GM18867 (cell line): ENCODE data around the gene ORM1.

Experiments
- ATAC-seq: cut with Tn5 transposase; IDR thresholded peaks from one replicate; pipeline ENCODE4 v1.9.1; 2021; ENCODE audit warnings: mild to moderate bottlenecking, moderate library complexity; ENCODE audit not compliant: unreplicated experiment

The ORM1 gene

DNA sequence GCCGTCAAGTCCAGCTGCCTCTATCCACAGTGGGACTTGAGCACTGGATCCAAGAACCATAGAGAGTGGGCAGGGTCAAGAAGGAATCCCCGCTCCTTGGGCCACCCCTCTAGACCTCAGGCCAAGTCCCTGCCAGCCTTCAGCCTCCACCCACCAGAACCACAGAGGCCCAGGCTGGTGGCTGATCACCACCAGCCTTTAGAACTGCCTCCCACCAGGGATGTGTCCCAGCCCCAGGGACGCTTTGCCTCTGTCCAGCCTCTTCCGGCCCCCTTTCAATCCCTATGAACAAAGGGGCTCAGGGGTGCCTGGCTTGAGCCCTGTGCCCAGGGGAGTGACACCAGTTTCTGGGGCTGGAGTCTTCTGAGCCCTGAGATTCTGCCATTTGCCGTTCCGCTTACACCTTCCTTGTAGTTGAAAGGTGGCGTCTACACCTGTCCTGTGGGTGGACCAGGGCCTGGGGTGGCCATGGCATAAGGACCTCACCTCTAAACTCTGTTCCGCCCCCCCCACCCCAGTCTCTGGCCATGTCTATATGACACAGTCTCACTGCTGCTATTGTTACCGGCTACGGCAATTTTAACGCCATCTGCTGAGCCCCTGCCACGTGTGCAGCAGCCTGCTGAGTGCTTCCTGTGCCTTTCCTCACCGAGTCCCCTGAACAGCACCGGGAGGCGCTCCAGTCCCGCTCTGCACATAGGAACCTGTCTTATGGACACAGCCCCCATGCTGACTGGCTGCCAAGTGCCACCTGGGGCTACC is 35.7 kb upstream of the ORM1 start:
- no peak for ATAC-seq

GRCh38 chr9:114287763-114288192 is 35.1 kb upstream of the ORM1 start:
- ATAC-seq: no peak

DNA sequence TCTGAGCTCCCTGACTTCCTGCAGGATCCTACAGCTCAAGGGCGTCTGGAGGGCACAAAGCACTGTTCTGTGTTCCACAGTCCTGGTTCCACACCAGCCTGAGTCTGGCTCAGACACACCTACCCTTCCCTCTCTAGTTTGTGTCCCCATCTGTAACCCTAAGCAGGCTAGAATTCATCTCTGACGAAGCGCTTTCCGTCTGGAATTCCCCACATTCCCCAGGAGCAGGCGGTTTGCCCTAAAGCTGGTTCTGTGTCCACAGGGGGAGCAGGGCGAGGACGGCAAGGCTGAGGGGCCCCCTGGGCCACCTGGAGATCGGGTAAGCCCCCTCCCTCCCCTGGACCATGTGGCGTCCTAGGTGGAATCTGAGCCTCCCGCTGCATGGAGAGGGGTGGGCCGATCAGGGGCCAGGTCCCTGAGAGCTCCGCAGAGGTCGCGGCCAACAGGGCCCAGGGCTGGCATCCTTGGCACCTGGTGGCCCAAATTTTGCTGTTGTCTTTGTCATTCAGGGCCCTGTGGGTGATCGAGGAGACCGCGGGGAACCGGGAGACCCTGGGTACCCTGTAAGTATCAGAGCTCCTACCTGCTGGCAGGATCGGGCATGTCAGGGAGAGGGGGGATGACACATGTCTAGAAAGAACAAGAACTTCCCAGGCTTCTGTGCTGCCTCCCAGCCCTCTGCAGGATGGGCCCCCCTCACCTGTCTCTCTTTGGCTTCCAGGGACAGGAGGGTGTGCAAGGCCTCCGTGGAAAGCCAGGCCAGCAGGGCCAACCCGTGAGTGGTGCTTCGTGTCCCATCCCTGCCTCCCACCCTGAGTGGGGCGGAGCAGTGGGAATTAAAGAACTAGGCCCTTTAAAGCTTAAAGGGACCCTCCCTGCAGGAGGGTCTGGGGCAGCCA is 34.5 kb upstream of the ORM1 start:
- ATAC-seq: no peak

- no peak for ATAC-seq
Measured at GRCh38 chr9:114289106-114289505, 33.8 kb upstream of the ORM1 start.

DNA sequence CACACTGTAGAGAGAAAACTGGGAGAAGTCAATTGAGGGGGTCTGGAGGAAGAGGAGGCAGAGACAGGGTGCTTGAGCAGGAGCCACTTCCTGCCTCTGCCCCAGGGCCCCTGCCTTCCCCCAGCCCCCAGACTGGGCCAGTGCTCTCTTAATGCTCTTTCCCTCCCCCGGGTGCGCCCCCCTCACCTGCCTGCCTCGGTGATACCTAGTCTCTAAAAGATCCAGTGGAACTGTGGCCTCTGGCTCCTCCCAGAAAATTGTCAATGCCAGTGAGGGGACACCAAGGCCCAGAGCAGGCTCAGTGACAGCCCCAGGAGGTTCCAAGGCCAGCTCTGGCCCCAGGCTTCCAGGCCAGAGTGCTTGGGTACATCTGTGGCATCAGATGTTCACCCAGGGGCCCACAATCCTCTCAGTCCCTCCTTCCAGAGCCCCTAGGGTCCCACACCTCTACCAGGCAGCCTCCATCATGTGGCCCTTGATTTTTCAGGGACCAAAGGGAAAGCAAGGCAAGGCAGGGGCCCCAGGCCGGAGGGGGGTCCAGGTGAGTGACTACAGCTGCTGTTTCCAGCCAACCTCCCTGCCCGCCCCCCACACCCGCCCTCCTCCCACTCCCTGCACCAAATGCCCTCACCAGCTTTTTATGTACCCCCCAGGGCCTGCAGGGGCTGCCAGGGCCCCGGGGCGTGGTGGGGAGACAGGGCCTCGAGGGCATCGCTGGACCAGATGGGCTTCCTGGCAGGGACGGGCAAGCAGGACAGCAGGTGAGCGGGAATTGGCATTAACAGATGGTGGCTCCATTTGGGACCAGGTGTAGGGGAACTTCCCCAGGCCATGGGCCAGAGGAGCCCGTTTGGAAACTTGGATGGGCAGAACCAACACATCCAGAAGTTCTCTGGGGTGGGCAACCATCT is 33.1 kb upstream of the ORM1 start:
- no peak for ATAC-seq

DNA sequence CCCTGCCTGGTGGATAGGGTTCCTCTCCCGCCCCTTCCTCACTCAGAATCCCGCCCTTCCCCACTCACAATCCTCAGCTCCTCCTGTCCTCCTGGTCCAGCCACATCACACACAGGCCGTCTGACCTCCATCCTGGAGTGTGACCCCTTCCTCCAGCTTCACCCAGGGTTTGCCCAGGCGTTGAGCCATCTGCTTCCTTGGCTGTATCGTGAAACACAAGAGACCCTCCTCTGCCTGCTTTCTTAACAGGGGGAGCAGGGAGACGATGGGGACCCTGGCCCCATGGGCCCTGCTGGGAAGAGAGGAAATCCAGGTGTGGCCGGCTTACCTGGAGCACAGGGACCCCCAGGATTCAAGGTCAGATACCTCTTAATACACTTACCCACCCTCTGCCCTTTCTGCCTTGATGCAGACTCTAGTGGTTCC is 32.3 kb upstream of the ORM1 start:
- no peak for ATAC-seq

DNA sequence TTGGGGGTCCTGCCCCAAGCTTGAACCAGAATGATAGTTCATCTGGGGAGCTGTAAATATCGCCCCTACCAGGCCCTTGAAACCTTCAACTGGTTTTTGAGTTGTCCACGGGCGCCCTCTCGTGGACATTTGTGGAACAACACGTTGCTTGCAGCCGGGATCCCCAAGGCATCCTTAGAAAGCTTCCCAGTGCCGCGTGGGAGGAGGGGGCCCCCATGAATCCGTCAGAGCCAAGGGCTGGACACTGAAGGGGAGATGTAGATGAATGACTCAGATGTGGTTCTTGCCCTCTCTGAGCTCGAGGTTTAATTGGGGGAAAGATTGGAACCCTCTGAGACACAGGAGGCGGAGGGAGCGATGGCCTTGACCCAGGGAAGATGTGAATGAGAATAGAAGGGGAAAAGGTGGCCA is 31.8 kb upstream of the ORM1 start:
- no peak for ATAC-seq

DNA sequence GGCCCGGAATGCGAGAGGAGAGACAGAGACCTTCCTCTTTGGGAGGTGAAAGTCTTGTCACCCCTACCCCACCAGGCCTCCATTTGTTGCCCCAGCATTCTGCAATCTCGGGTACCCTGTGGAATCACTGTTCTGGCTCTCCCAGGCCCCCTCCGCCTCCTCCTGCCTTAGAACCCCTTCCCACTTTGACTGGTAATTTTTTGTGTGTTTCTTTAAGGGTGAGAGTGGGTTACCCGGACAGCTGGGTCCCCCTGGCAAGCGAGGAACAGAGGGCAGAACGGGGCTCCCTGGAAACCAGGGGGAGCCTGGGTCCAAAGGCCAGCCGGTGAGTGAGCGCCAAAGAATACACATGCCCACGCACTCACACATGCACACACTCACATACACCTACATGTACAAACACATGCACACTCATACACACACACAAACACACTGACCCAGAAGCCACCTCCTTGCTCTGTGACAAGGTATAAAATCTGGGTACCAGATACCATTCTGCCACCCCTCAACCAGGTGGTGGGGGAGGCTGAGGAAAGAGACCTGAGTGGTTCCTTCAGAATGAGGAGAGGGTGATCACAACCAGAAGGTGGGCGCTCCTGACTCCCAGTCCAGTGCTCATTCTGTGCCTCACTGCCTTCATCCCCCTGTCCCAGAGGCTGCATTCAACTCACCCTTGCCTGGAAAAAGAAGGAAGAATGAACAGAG is 30.9 kb upstream of the ORM1 start:
- ATAC-seq: no peak

DNA sequence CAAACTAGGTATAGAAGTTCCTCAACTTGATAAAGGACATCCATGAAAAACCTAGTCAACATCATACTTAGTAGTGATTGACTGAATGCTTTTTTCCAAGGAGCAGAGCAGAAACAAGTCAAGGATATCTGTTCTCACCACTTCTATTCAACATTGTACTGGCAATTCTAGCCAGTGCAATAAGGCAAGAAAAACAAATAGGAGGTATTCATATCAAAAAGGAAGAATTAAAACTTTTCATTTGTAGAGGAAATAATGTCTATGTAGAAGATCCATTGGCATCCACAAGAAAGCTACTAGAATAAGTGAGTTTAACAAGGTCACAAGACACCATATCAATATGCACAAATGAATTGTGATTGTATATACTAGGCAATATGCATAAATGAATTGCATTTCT is 28.2 kb upstream of the ORM1 start:
- no peak for ATAC-seq

DNA sequence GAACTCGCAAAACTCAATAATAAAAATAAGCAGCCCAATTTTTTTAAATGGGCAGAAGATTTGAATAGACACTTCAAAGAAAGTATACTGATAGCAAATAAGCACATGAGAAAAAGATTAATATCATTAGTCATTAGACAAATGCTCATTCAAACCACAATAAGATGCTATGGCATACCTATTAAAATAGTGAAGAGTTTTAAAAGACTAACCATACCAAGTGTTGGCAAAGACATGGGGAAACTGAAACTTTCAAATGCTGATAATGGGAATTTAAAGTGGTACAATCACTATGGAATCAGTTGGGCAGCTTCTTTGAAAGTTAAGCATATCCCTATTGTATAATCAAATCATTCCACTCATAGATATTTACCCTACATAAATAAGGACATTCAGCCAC is 26.6 kb upstream of the ORM1 start:
- ATAC-seq: no peak

GRCh38 chr9:114299286-114300152 is 23.4 kb upstream of the ORM1 start:
- no peak for ATAC-seq

- ATAC-seq: no peak
Measured at GRCh38 chr9:114300153-114300845, 22.6 kb upstream of the ORM1 start.

DNA sequence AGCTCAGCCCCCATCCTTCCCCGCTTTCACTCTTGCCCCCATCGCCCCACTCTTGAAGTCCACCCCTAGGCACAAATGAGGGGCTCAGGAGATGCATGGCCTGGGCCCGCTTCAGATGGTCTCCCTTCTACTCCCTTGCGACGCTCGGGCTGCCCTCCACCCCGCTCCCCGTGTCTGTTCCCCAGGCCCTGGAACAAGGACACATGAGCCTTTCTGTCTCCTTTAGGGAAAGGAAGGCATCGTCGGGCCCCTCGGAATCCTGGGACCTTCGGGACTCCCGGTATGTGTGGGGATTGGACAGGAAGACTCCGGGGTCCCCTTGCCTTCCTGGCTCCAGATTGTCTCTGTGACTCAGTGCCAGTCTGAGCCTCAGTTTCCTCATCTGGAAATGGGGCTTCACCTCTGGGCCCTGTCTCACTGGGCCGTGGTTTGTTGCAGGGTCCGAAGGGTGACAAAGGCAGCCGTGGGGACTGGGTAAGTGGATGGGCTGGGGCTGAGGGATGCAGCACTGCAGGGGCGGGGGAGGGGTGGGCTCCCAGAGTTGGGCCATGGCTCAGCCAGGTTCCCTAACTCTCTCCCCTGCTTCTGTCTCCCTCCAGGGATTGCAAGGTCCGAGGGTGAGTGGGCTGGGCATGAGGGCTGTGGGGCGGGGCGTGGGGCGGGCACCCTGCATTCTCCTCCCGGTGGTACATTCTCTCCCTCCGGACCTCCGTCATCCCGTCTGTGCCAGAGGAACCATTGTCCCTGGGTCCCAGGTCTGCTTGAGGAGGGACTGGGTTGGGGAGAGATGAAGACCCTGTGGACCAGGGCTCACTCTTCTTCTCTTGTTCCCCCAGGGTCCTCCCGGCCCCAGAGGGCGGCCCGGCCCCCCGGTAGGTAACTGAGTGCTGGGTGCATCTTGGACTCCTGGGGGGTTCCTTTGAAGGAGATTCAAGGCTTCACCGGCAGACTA is 21.8 kb upstream of the ORM1 start:
- ATAC-seq: no peak

DNA sequence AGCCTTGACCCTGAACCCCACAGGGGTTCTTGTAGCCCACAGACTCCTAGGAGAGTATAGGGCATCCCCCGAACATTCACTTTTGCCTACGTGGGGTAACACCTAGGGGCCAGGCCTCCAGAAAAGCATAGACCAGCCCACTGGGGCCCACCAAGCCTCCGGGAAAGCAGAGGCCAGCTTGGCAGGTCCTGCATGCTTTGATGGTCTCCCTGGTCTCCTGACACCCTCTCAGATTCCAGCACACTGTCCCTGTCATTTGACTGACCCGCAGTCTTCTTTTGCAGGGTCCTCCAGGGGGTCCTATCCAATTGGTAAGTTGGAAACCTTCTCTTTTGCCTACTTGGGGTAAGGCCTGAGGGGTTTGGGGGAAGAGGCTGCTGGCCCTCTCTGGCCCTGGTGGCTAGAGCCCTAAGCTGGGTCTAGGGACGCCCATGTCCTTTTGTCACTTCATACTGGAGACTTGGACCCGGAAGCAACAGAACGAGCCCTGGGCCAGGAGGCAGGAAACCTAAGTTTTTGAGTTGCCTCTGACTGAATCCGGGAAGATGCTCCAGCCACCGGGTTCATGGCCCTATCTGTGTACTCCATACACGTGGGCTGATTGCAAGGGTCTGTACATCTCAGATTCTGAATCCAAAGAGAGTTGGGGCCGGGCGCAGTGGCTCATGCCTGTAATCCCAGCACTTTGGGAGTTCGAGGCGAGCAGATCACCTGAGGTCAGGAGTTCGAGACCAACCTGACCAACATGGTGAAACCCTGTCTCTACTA is 20.9 kb upstream of the ORM1 start:
- ATAC-seq: no peak

DNA sequence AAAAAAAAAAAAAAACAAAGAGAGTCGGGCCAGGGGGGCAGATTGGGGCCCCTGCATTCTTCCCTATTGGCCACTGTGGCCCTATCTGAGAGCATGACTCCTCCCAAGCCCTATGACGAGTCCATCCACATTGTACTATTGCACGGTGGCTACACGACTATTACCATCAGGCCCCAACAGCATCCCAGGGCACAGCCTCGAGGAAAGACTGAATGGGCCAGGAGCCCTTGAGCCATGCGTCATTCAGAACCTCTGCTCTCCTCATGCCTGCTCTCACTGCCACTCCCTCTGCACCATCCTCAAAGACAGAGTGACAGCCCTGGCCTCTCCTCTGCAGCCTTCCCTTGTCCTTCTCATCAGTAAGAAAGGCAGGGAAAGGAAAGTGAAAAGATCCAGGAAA is 20.2 kb upstream of the ORM1 start:
- no peak for ATAC-seq

DNA sequence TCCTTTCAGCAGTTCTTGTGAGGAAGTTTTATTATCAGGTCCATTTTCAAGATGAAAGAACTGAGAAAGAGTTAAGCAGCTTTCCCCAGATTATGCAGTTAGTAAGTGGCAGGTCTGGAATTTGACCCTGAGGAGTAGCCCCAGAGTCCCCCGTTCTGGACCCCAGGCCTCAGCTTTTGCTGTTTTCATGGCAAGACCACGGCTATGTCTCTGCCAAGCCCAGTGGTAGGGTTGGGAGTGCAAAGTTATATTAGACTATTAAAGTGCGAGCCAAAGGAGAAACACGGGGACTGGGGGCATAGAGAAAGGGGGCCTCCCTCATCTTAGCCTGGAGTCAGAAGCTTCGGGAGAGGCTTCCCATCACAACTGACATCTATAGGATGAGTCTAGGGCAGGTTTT is 19.3 kb upstream of the ORM1 start:
- no peak for ATAC-seq

GRCh38 chr9:114303977-114304376 is 18.9 kb upstream of the ORM1 start:
- ATAC-seq: no peak
